ENCODE data around the gene MAMDC2. TPM values are rescaled to one million over a fixed set of nuclear protein-coding genes. Genes with fewer than 3 reads are reported as not detected.
A peak's percentile ranks its signal among the peaks of the same experiment; 100 is the strongest.

The MAMDC2 gene
- total and polyA plus RNA-seq, 2 of the 8 experiments (the other 6 are each of a cell fraction or from before 2014, with no cell fraction given): 6.1 to 15.4 TPM

GRCh38 chr9:70094747-70095146 lies 51.1 kb downstream of the MAMDC2 start:
- H3K23me2 ChIP-seq (ENCODE audit: low read depth, low read length): no peaks in the 10 kb centered on the region
- H3K4me3 ChIP-seq (ENCODE audit: extremely low read depth in 1 of 4, insufficient read depth in 2 of 4, low read depth in 3 of 4, low read length in 4 of 4): no peak overlapping the region
- ChIA-PET CTCF (ENCODE audit: partially characterized antibody) (interaction anchor here (1.0 to 6.6 kb wide), 5 partner anchors 16 to 169 kb away, joined by 3 to 64 read pairs (median 3); no protein-coding TSS in a partner anchor), POLR2A (ENCODE audit: partially characterized antibody) (interaction anchor here (1.0 kb wide), 1 partner anchor 9 kb away, joined by 3 read pairs; no protein-coding TSS in a partner anchor)
- FAIRE-seq (no peak), DNase-seq (ENCODE audit: low read depth in 1 of 2, low spot score in 2 of 2) (no peak)
- no peaks in the 10 kb centered on the region for H3K79me1 ChIP-seq (ENCODE audit: low read depth, low read length)
- H4K8ac ChIP-seq (ENCODE audit: extremely low read depth, insufficient read depth, low read length): no peak overlapping the region
- H3K4ac ChIP-seq (replicated peaks; ENCODE audit: insufficient read length, low read depth, low read length): no peak overlapping the region
- H2BK20ac ChIP-seq (ENCODE audit: low read length): no peak overlapping the region
- H4K5ac ChIP-seq (ENCODE audit: insufficient read length, low read depth, low read length): no peak overlapping the region
- no peak overlapping the region for H3K23ac ChIP-seq (ENCODE audit: insufficient read length)
- no peaks in the 10 kb centered on the region for H3K36me3 ChIP-seq (ENCODE audit: control insufficient read depth in 2 of 4, insufficient read depth in 4 of 4, low read length in 3 of 4)
- no peak overlapping the region for H2AFZ ChIP-seq (ENCODE audit: low read length)
- H2BK12ac ChIP-seq (ENCODE audit: low read depth, low read length): no peak overlapping the region
- H3K9me3 ChIP-seq (ENCODE audit: insufficient read depth in 2 of 2, low read depth in 1 of 2, low read length in 1 of 2): no peaks in the 10 kb centered on the region
- no peak overlapping the region for H3K27ac ChIP-seq (ENCODE audit: low read depth, low read length)
- H2BK5ac ChIP-seq (ENCODE audit: low read depth, low read length): no peak overlapping the region
- no peak overlapping the region for H2BK120ac ChIP-seq (replicated peaks; ENCODE audit: low read depth, low read length)
- no peak overlapping the region for H3K4me2 ChIP-seq (ENCODE audit: insufficient read depth in 1 of 2, low read depth in 2 of 2, low read length in 2 of 2)
- no peak overlapping the region for H2BK15ac ChIP-seq (ENCODE audit: low read length)
- H2AK5ac ChIP-seq (ENCODE audit: low read depth, low read length): 0 out of 2 replicates have a peak overlapping the region, but pooled peaks have one; percentile 20
- H4K91ac ChIP-seq (replicated peaks; ENCODE audit: insufficient read length, low read length): no peak overlapping the region
- no peak for TF ChIP-seq TBP (IDR thresholded peaks at IDR 0.05; ENCODE audit: low read depth, low read length)
- TF ChIP-seq KDM1A (IDR thresholded peaks at IDR 0.05; ENCODE audit: borderline replicate concordance, low read length): peak; percentile 69; the same call in 1 of the 2 replicates
- peak in 1 of 2 experiments; percentile 37; a peak in 1 of 4 replicates for TF ChIP-seq HDAC2 (IDR thresholded peaks at IDR 0.05; ENCODE audit: borderline replicate concordance in 1 of 2, low read depth in 2 of 2, low read length in 2 of 2)
- H3K56ac ChIP-seq (replicated peaks; ENCODE audit: insufficient read length, low read depth, low read length): no peak overlapping the region
- H3K9ac ChIP-seq (replicated peaks in 1 of 4; ENCODE audit: extremely low read depth in 1 of 4, low read depth in 3 of 4, low read length in 3 of 4): no peak overlapping the region
- H3K18ac ChIP-seq (ENCODE audit: extremely low read depth, low read length): no peak overlapping the region
- no peaks in the 10 kb centered on the region for H3K27me3 ChIP-seq (replicated peaks in 1 of 4; ENCODE audit: control insufficient read depth in 3 of 4, extremely low read depth in 1 of 4, insufficient read depth in 3 of 4, low read length in 3 of 4)
- no peaks in the 10 kb centered on the region for H3K79me2 ChIP-seq (ENCODE audit: control insufficient read depth in 1 of 2, insufficient read depth in 2 of 2, low read length in 2 of 2)
- H4K20me1 ChIP-seq (replicated peaks in 1 of 2; ENCODE audit: control insufficient read depth in 1 of 2, insufficient read depth in 2 of 2, low read length in 2 of 2): no peaks in the 10 kb centered on the region
- no peak overlapping the region for H3K14ac ChIP-seq (ENCODE audit: insufficient read length)
- H3K4me1 ChIP-seq (replicated peaks in 1 of 4; ENCODE audit: control insufficient read depth in 3 of 4, insufficient read depth in 4 of 4, low read length in 3 of 4): no peaks in the 10 kb centered on the region; a peak in 1 of 7 replicates

Data from H1 (cell line).